KG1 (cell line): ENCODE data around the gene RFLNA.

ENCODE experiments used
- DNase-seq: peaks from one replicate; lab custom pipeline; 2025; lab: John Stamatoyannopoulos, UW

The RFLNA gene

DNA sequence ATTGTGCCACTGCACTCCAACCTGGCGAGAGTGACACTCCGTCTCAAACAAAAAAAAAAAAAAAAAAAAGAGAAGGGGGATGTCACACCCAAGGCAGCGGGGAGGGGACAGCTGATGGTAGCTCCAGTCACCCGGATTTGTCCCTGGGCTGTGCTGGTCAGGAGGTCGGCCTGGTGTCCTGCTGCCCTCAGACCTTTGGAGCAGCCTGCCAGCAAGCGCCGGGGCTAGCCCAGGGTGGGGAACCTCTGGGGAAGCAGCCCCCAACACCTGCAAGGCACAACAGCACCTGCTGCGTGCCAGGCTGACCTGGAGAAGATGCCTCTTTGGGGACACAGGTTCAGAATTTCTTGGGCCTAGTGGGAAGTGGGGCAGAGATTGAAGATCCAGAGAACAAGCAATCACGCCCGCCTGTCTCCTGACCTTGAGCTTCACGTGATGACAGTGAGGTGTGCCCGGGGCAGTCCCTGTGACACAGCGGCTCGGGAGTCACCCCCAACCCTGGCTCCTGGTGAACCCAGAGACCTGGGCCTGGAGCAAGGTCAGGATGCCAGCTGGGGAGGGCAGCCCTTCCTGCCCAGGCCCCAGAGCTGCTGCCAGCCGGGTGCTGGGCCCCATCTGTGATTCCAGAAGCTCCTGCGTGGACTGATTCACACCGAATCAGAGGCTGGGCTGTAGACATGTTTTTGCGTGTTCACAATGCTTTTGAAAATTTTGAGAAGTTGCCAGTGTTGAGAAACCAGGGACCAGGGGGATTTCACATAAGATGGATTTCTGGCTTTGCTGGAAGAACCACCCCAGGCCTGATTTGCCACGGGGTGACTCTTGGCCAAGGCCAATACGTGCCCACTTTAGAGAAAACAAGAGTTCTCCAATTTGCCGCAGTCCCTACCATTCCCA is 66.4 kb downstream of the RFLNA start:
- no peak for DNase-seq

DNA sequence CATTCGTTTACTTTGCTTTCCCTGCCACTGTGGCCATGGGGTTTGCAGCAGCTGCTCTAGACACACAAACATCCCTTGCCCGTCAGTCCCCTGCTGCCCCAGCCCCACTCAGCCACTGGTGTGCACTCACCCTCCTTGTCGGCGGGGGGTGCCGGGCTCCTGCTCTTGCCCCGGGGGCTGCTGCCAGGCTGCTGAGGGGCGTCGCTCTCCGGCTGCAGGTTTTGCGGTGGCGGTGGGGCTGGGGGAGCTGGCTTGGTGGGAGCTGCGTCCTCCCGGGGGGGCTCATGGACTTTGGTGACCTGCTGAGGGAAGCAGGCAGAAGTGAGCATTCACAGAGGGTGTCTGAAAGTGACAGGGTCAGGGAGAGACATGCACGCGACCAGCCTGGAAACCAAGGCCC is 67.1 kb downstream of the RFLNA start:
- no peak for DNase-seq

- DNase-seq: no peak
These were observed 68.6 kb downstream of the RFLNA start for GRCh38 chr12:124363353-124363965.

GRCh38 chr12:124364543-124364942 is 69.7 kb downstream of the RFLNA start:
- DNase-seq: no peak
